Measurements from ENCODE around the gene LRRC26.

The LRRC26 gene

GRCh38 chr9:137183980-137184595 lies 14.2 kb upstream of the LRRC26 start:
- TF ChIP-seq GATA2 (IDR thresholded peaks at IDR 0.05; ENCODE audit: low read depth, low read length) (no peak), GATA3 (IDR thresholded peaks at IDR 0.05; ENCODE audit: low read depth, low read length) (no peak)

- TF ChIP-seq GATA3 (IDR thresholded peaks at IDR 0.05; ENCODE audit: low read depth, low read length) = no peak
- TF ChIP-seq GATA2 (IDR thresholded peaks at IDR 0.05; ENCODE audit: low read depth, low read length) = no peak
Measured at GRCh38 chr9:137182836-137183235, 13.0 kb upstream of the LRRC26 start.

GRCh38 chr9:137181680-137182079 lies 11.8 kb upstream of the LRRC26 start:
- TF ChIP-seq GATA2 (IDR thresholded peaks at IDR 0.05; ENCODE audit: low read depth, low read length) (no peak), GATA3 (IDR thresholded peaks at IDR 0.05; ENCODE audit: low read depth, low read length) (no peak)

GRCh38 chr9:137180491-137180890 lies 10.6 kb upstream of the LRRC26 start:
- TF ChIP-seq GATA3 (IDR thresholded peaks at IDR 0.05; ENCODE audit: low read depth, low read length) (no peak), GATA2 (IDR thresholded peaks at IDR 0.05; ENCODE audit: low read depth, low read length) (no peak)

GRCh38 chr9:137179761-137180160 lies 9.9 kb upstream of the LRRC26 start:
- TF ChIP-seq GATA2 (IDR thresholded peaks at IDR 0.05; ENCODE audit: low read depth, low read length) = no peak
- no peak for TF ChIP-seq GATA3 (IDR thresholded peaks at IDR 0.05; ENCODE audit: low read depth, low read length)

- no peak for TF ChIP-seq GATA3 (IDR thresholded peaks at IDR 0.05; ENCODE audit: low read depth, low read length)
- no peak for TF ChIP-seq GATA2 (IDR thresholded peaks at IDR 0.05; ENCODE audit: low read depth, low read length)
Measured at GRCh38 chr9:137178939-137179630, 9.2 kb upstream of the LRRC26 start.

- TF ChIP-seq GATA3 (IDR thresholded peaks at IDR 0.05; ENCODE audit: low read depth, low read length) = no peak
- no peak for TF ChIP-seq GATA2 (IDR thresholded peaks at IDR 0.05; ENCODE audit: low read depth, low read length)
Measured at GRCh38 chr9:137178201-137178938, 8.5 kb upstream of the LRRC26 start.

- no peak for TF ChIP-seq GATA2 (IDR thresholded peaks at IDR 0.05; ENCODE audit: low read depth, low read length)
- TF ChIP-seq GATA3 (IDR thresholded peaks at IDR 0.05; ENCODE audit: low read depth, low read length) = no peak
Measured at GRCh38 chr9:137176302-137177182, 6.7 kb upstream of the LRRC26 start.

- TF ChIP-seq GATA2 (IDR thresholded peaks at IDR 0.05; ENCODE audit: low read depth, low read length) = no peak
- no peak for TF ChIP-seq GATA3 (IDR thresholded peaks at IDR 0.05; ENCODE audit: low read depth, low read length)
Measured at GRCh38 chr9:137175345-137175961, 5.6 kb upstream of the LRRC26 start.

GRCh38 chr9:137174722-137175293 lies 5.0 kb upstream of the LRRC26 start:
- TF ChIP-seq GATA2 (IDR thresholded peaks at IDR 0.05; ENCODE audit: low read depth, low read length) (no peak), GATA3 (IDR thresholded peaks at IDR 0.05; ENCODE audit: low read depth, low read length) (no peak)

- no peak for TF ChIP-seq GATA2 (IDR thresholded peaks at IDR 0.05; ENCODE audit: low read depth, low read length)
- TF ChIP-seq GATA3 (IDR thresholded peaks at IDR 0.05; ENCODE audit: low read depth, low read length) = no peak
Measured at GRCh38 chr9:137173796-137174664, 4.2 kb upstream of the LRRC26 start.
